GM12873 (cell line): ENCODE data around the gene RHEBL1.

Experiments used
- CTCF ChIP-seq: IDR thresholded peaks from 2 replicates; pipeline ENCODE4 v1.5.1; 2012; ENCODE audit warnings: low read depth, mild to moderate bottlenecking, moderate library complexity, low read length, control low read depth; ENCODE audit not compliant: insufficient read depth; ENCODE audit errors: missing control alignments

RHEBL1 gene

GRCh38 chr12:49037111-49037946, 32.5 kb downstream of the RHEBL1 start:
- TF ChIP-seq CTCF, result no peak

GRCh38 chr12:49036029-49036428, 33.8 kb downstream of the RHEBL1 start:
- TF ChIP-seq CTCF, result no peak

GRCh38 chr12:49034286-49034622, 35.5 kb downstream of the RHEBL1 start:
- no peak for TF ChIP-seq CTCF

GRCh38 chr12:49033611-49034285, 36.0 kb downstream of the RHEBL1 start:
- TF ChIP-seq CTCF, result no peak

GRCh38 chr12:49032679-49033447, 36.9 kb downstream of the RHEBL1 start:
- TF ChIP-seq CTCF, result no peak

- TF ChIP-seq CTCF, result no peak
Measured at GRCh38 chr12:49032276-49032675, 37.5 kb downstream of the RHEBL1 start.
